HG02759 (cell line): ENCODE measurements around the gene DOCK3.
"Not testable (repeated sequence)": the region's sequence is repeated elsewhere in the genome, so short reads cannot be mapped to it uniquely, and the experiment has no call there.

Experiments used
- ATAC-seq: cut with Tn5 transposase; IDR thresholded peaks from one replicate; pipeline ENCODE4 v1.9.1; 2021; ENCODE audit warnings: mild to moderate bottlenecking, moderate library complexity; ENCODE audit not compliant: unreplicated experiment

The DOCK3 gene

DNA sequence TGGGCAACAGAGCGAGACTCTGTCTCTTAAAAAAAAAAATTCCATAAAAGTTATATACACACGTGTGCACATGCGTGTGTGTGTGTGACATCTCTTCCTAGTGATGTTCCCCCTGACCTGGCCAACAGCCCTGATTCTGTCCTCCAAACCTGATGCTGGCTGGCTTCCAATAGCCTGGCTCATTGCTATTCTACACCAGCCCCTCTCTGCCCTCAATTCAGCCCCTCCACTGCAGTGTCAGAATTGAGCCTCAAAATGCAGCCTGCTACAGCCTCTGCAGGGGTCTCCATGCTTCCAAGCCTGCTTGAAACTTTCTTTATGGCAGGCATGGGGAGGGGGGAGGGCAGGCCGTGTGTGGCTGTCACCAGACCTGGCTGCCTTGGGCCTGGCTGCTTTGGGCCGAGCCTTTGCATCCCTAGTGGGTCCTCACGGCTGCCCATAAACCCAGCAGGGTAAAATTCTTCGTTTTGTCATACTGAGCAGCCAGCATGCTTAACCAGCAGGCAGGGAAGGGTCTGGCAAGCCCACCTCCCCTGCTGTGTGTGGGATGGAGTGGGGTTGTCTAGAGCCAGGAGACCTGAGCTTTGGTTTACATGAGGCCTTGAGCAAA lies 22.7 kb upstream of the DOCK3 start:
- no peak for ATAC-seq

DNA sequence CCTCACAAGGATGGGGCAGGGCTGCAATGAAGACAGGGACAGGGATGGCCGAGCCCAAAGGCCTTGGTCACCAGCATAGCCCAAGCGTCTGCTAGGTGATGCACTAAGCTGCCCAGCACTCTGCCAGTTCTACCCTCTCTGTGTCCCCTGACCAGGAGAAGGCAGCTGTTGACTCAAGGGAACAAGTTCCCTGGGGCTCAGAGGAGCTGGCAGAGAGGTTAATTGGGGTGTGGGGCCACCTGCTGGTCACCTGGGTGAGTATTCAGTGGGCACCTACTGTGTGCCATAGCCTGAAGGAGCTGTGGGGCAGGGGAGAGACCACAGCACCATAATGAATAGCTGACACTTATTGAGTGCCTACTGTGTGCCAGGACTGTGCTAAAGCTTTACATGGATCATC lies 22.0 kb upstream of the DOCK3 start:
- ATAC-seq, result peak; percentile 52

DNA sequence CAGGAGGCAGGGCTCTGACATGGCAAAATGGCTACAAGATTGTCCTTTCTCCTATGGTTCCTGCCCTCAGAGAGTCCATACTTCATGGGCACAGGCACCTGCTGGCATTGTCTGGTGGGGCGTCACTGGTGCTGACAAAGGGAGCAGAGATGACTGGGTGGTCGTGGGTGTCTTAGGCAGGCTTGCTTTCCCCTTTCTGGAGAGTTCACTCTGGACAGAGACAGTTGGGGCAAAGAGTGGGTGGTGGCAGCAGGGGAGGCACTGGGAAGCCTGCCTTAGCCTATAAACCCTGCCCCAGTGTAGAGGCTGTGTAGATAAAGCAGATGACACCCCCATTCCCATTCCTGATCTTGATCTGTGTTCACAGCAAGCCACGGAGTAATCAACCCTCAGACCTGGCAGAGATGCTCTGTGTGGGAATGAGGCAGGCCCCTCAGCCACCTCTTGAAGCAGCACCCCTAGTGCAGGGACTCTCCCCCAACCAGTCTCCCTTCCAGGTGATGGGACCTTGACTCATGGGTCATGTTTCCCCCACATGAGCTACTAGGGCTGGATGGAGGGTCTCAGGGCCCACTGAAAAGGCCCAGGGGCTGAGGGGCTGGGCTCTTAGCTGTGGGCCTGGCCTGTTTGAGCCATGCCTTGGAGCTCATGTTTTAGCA lies 20.7 kb upstream of the DOCK3 start:
- no peak for ATAC-seq

GRCh38 chr3:50655009-50655830 lies 19.5 kb upstream of the DOCK3 start:
- no peak for ATAC-seq

DNA sequence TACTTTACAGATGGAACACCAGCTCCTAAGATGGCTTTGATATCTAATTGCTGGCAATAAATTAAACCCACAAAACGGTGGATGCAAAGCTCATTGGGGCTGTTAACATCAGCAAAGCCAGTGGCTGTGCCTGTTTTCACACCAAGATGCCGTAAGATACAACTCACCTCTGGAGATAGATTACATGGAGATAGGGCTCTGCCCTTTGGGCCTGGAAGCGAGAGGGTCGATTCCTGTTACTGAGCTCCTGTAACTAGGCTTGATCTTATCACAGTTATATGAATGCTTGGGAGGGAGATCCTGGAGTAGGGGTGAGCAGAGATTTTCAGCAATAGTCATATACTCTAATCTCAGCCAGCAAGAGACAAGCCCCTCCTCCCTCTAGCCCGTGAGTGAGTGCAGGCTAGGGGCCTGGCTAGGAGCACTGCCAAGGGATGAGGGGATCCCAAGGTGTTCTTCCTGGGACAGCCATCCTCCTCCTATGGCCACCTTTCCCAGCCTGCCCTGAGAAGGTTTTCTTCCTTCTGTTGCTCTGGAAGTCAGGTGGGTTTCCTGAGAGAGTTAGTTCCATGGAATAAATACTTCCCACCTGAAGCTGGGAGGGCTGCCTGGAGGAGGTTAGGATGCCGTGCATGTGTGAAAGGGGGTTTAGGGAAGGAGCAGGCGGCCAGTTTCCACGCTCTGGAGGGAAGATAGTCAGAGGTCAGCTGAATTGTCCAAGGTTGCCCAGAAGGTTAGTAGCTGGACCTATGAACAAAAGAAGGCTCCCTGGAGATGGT lies 18.1 kb upstream of the DOCK3 start:
- ATAC-seq, result no peak

DNA sequence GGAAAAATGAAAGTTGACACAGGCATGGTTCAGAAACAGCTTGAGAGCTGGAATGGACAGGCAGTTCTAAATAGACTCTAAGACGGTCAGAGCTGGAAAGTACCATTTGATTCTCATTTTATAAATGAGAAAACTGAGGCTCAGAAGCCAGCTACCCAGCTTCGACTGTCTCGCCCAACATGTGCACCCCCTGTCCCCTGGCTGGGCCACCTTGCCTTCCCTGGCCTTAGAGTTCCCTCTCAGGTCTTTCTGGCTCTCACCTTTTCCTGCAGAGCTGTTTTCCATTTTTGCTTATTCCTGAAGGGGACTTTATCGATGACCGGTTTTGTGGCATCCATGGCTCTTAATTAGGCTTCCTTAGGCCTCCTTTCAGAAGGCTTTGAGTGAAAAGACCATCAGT lies 17.3 kb upstream of the DOCK3 start:
- ATAC-seq, result no peak

DNA sequence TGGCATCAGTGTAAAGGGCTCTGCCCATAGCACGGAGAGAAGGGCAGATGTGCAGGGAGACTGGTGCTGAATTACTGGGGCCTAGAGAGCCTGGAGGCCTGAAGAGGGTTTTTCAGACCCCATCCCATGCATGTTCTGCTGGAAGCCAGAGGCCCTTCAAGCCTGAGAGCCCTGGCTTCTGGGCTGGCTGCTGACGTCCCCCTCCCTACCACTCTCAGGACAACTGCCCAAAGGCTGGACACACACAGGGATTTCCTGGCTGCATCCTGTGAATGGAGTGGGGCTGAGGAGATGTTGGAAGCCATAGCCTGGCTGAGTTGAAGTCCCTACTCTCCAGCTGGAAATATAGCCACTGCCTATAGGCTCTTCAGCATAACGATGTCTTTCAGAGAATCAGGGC lies 16.9 kb upstream of the DOCK3 start:
- ATAC-seq, result no peak

DNA sequence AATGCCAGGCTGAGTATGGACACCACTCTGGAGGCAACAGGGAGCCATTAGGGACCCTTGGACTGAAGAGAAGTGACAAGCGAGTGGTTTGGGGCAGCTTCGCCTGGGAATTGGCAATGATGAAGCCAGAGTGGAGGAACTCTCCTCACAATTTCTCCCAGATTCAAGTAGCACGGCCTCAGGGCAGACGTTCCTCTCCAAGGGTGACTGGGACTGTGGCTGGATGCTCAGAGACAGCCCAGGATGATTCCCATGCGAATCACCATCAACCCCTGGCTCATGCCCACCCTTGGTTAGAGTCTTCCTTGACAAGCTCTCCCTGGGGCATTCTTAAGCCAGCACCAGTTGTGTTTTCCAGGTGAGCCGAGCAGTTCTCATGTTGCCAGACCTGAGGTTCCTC lies 16.3 kb upstream of the DOCK3 start:
- no peak for ATAC-seq

DNA sequence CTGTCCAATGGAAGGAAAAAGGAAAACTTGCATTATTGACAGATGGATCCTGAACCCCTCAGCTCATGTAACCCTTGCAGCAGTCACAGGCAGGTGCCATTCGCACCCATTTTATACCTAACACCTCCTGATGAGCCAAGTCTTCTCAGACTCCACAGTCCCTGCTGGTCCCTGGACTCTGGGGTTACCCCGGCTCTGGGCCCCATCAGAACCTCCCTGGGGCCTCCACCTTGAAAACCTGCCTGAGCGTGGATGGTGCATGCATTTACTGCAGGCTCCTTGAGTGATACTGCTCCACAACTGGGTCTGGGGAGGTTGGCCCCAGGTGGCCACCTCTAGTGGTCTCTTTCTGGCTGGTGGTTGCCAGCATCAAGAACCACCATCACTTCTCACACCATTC lies 15.9 kb upstream of the DOCK3 start:
- ATAC-seq, result no peak

DNA sequence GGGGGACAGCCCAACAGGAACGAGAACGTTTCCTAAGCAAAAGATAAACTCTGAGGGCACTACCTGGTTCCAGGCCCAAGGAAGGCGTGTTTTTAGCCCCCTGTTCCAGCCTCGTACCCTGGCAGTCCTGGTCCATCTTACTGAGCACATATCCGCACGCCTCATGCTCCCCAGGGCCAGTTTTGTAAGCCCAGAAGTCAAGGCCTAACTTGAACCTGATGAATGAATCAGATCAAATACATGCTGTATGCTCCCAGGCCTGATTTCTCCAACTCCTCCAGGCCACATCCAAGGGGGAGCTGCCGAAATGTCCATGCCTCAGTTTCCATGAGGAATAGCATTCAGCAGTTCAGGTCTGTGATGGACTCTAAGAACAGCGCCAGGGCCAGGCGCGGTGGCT lies 14.3 kb upstream of the DOCK3 start:
- ATAC-seq, result no peak

DNA sequence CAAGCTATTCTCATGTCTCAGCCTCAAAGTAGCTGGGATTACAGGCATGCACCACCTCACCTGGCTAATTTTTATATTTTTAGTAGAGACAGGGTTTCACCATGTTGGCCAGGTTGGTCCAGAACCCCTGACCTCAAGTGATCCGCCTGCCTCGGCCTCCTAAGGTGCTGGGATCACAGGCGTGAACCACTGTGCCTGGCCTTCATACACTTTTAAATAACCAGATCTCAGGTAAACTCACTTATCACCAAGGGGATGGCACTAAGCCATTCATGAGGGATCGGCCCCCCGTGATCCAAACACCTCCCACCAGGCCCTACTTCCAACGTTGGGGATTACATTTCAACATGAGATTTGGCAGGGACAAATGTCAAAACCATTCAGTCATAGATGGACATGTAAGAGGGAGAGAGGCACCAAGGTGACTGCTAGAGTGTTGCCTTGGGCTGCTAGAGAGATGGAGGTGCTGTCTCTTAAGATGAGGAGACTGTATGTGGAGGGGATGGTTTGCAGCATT lies 13.3 kb upstream of the DOCK3 start:
- ATAC-seq, result no peak

- ATAC-seq, result no peak
Measured at GRCh38 chr3:50662408-50662807, 12.3 kb upstream of the DOCK3 start.

- no peak for ATAC-seq
Measured at GRCh38 chr3:50665081-50665840, 9.5 kb upstream of the DOCK3 start.

GRCh38 chr3:50665841-50666115 lies 8.9 kb upstream of the DOCK3 start:
- ATAC-seq, result not testable (repeated sequence)

GRCh38 chr3:50666837-50667236 lies 7.9 kb upstream of the DOCK3 start:
- ATAC-seq, result no peak

DNA sequence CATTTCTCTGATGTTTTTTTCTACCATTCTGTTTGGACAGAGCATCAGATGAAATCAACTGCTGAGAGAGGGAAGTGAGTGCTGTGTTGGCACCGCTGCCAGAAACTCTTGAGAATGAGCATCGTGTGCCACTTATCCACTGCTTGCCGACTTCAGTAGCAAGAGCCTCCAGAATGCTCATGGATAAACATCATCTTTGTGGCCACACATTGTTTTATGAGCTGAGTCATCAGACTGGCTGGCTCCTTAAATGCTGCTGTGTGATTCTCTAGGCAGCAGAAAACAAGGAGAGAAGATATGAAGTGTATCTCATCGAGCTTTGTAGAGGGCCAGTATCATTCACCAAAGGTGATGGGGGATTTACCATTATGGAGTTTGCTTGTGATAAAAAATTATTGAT lies 3.4 kb upstream of the DOCK3 start:
- ATAC-seq, result no peak

GRCh38 chr3:50672656-50673055 lies 2.1 kb upstream of the DOCK3 start:
- ATAC-seq, result no peak

DNA sequence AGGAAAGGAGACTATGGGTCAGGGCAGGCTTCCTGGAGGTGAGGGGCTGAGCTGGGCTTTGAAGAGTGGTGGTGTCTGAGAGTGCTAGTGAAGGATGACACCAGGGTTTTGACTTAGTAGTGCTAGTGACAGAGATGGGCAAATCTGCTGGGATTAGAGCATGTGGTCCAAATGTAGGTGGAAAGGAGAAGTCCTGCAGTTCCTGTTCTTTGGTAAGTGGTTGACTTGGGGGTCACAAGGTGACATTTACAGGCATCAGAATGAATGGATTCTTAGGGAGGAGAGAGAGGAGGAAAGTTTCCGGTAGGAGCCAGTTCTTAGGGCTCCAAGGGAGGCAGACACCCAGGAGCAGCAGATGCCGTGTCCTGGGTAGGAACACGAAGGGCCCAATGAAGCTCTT lies 796 bp upstream of the DOCK3 start:
- ATAC-seq, result no peak

DNA sequence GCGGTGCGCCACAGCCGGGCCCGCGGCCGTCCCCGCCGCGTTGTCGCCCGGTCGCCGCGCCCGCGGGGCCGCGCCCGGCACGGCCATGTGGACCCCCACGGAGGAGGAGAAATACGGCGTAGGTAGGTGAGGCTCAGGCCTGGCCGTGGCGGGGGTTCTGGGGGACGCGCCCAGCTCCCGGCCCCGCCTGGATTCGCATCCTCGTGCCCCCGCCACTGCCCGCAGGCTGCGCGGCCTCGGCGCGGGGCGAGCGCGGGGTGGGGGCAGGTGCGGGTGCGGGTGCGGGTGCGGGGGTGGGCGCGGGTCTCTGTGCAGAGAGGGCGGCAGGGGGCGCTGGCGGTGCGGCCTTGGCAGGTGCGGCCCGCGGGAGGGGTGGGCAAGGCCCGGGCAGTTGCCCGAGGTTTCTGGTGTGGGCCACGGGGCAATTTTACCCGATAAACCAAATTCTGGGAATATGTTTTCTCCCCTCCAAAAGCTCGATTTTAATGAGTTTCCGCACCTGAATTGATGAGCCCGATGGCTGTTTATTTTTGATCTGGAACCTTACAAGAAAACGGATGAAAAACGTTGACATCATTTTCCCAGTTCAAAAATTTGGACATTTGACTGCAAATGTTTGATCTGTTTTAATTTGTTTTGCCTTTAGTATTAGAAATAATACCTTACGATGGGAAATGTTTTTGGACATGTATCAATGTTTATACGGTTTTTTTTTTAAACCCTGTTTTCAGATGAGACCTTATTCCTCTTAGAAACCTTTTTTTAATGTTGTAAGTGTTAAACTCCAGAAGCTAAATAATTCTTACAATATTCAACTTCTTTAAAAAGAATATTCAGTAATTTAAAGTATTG lies 678 bp downstream of the DOCK3 start:
- ATAC-seq, result peak; percentile 47
